DMS53 (cell line): ENCODE results near the gene PRR9.

Source experiments
- DNase-seq: peaks from one replicate; lab custom pipeline; 2025; lab: John Stamatoyannopoulos, UW

PRR9 gene

GRCh38 chr1:153229076-153229829, 11.9 kb downstream of the PRR9 start:
- DNase-seq, result peak; percentile 27

- no peak for DNase-seq
Observed at GRCh38 chr1:153231363-153231762, 14.0 kb downstream of the PRR9 start.

- no peak for DNase-seq
Observed at GRCh38 chr1:153231785-153232184, 14.4 kb downstream of the PRR9 start.

GRCh38 chr1:153232553-153232952, 15.2 kb downstream of the PRR9 start:
- DNase-seq, result no peak

GRCh38 chr1:153233448-153233847, 16.1 kb downstream of the PRR9 start:
- DNase-seq, result no peak

GRCh38 chr1:153238527-153238926, 21.1 kb downstream of the PRR9 start:
- peak; percentile 11 for DNase-seq

- DNase-seq, result no peak
Observed at GRCh38 chr1:153242160-153242559, 24.8 kb downstream of the PRR9 start.

- DNase-seq, result no peak
Observed at GRCh38 chr1:153245466-153245865, 28.1 kb downstream of the PRR9 start.

- DNase-seq, result no peak
Observed at GRCh38 chr1:153246018-153246417, 28.6 kb downstream of the PRR9 start.

GRCh38 chr1:153246825-153247224, 29.4 kb downstream of the PRR9 start:
- DNase-seq, result no peak

GRCh38 chr1:153248176-153248879, 30.9 kb downstream of the PRR9 start:
- no peak for DNase-seq

GRCh38 chr1:153250166-153250565, 32.8 kb downstream of the PRR9 start:
- DNase-seq, result no peak

GRCh38 chr1:153251087-153251486, 33.7 kb downstream of the PRR9 start:
- no peak for DNase-seq

GRCh38 chr1:153251562-153251961, 34.2 kb downstream of the PRR9 start:
- no peak for DNase-seq

GRCh38 chr1:153251988-153252387, 34.6 kb downstream of the PRR9 start:
- no peak for DNase-seq

- DNase-seq, result no peak
Observed at GRCh38 chr1:153253076-153253475, 35.7 kb downstream of the PRR9 start.

- no peak for DNase-seq
Observed at GRCh38 chr1:153253693-153254092, 36.3 kb downstream of the PRR9 start.

GRCh38 chr1:153259387-153259786, 42.0 kb downstream of the PRR9 start, which contains the start of gene LORICRIN:
TSS of gene LORICRIN (plus strand) at chr1:153259687. CDS start at chr1:153260950, 1,263 bp downstream.
- no peak for DNase-seq

- no peak for DNase-seq
Observed at GRCh38 chr1:153260585-153261280, 43.3 kb downstream of the PRR9 start.

- no peak for DNase-seq
Observed at GRCh38 chr1:153261281-153262069, 44.1 kb downstream of the PRR9 start.

GRCh38 chr1:153262070-153262366, 44.6 kb downstream of the PRR9 start:
- DNase-seq, result no peak

GRCh38 chr1:153262462-153263157, 45.2 kb downstream of the PRR9 start:
- DNase-seq, result no peak
